ENCODE measurements around the gene RASGRF1.
"Not testable (repeated sequence)": the region's sequence is repeated elsewhere in the genome, so short reads cannot be mapped to it uniquely, and the experiment has no call there.

The RASGRF1 gene

DNA sequence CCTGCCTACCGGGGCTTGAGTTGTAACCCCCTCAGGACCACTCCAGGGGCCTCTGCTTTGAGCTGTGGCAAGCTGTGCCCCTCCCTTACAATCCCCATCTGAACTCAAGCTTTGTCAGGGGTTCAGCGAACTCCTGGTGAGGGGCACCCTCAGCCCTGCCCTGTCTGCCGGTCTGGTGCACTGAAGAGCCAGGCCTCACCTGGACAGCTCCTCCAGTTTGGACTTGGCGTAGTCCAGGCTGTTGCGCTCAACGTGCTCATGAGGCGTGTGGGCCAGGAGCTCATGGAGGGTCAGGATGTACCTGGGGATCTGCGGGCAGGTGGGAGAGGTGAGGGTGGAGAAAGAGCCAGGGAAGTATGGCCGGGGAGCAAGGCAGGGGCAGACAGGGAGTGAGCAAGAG is 59.4 kb downstream of the RASGRF1 start:
- no peak for DNase-seq (ENCODE audit: low read depth)
- no peak overlapping the region for H3K4me3 ChIP-seq (ENCODE audit: low read depth, low read length)
- TF ChIP-seq CTCF (IDR thresholded peaks at IDR 0.05; ENCODE audit: low read depth, low read length, missing control alignments) = no peak
- in situ Hi-C loops (cut with HindIII; ENCODE audit: low sequenced_read_pairs) = no loop called here

DNA sequence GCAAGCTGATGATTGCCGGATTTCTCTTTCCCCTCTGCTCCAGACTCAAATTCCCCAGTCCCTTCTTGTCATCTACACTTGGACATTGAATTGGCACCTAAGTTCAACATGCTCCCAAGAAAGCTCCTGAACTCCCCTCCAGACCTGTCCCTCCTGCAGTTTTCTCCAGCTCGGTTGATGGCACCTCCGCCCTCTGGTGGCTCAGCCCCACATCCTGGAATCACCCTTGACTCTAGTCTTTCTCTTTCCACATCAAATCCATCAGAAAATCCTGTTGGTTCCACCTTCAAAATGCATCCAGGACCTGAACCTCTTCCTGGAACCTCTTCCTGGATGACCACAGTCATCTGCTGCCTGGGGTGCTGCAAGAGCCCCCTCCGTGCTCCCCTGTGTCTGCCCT is 60.1 kb downstream of the RASGRF1 start:
- in situ Hi-C loops (cut with HindIII; ENCODE audit: low sequenced_read_pairs) = no loop called here
- DNase-seq (ENCODE audit: low read depth) = no peak
- H3K4me3 ChIP-seq (ENCODE audit: low read depth, low read length) = no peak overlapping the region
- TF ChIP-seq CTCF (IDR thresholded peaks at IDR 0.05; ENCODE audit: low read depth, low read length, missing control alignments) = no peak

- in situ Hi-C loops (cut with HindIII; ENCODE audit: low sequenced_read_pairs) = no loop called here
- no peak overlapping the region for H3K4me3 ChIP-seq (ENCODE audit: low read depth, low read length)
- no peak for DNase-seq (ENCODE audit: low read depth)
- peak; percentile 81 for TF ChIP-seq CTCF (IDR thresholded peaks at IDR 0.05; ENCODE audit: low read depth, low read length, missing control alignments)
These were observed 62.1 kb downstream of the RASGRF1 start for GRCh38 chr15:79028411-79028964.

DNA sequence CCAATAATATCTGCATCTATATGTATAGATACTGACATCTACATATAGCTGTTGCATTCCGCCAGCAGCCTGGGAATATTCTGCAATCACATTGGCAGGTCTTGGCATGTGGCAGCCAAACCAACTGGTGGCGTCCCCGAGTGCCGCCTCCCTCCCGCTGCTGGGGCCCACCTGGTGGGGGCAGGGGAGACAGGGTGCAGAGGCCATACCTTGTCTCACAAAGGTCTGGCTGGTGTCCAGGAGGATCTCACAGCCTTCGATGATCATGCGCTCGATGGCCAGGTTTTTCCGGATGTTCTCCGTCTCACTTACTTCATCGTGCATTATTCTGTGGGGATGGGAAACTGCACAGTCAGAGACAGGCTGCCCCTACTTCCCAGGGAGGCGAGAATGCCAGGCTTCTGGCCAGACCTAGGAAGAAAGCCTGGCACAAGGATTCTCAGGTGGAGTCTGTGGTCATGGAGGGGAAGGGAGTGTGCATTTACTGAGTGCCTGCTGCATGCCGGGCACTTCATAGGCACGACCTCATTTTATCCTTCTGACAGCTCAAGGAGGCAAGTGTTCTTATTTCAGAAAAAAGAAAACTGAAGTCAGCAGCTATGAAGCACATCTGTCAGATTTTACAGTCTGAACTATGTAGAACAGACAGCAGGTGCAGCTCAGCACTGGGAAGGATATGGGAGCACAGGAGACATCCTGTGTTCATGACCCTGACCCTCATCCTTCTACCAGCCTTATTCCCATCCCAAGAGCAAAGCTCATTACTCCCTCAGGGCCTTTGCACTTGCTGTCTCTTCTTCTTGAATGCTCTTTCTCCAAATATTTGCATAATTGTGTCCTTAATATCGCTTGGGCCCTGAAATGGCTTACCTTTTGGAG is 62.8 kb downstream of the RASGRF1 start:
- no peak for TF ChIP-seq CTCF (IDR thresholded peaks at IDR 0.05; ENCODE audit: low read depth, low read length, missing control alignments)
- no peak for DNase-seq (ENCODE audit: low read depth)
- no peak overlapping the region for H3K4me3 ChIP-seq (ENCODE audit: low read depth, low read length)
- in situ Hi-C loops (cut with HindIII; ENCODE audit: low sequenced_read_pairs) = no loop called here

DNA sequence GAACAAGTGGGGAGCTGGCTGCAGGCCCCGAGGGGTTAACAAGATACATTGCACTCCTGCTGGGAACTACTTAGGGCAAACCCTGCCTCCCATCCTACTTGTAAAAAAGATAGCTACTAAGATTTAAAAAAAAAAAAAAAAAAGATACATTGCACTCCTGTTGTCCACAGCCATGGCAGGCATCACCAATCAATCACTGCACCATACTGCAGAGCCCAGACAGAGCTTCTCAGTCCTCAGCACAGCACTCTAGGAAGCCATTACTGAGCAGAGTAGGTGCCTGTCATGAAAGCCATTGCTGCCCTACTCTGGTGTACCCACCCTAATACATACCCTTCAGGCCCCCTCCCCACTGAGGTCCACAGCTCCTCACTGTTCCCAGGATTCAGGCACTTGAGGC is 64.8 kb downstream of the RASGRF1 start:
- no peak for TF ChIP-seq CTCF (IDR thresholded peaks at IDR 0.05; ENCODE audit: low read depth, low read length, missing control alignments)
- in situ Hi-C loops (cut with HindIII; ENCODE audit: low sequenced_read_pairs) = no loop called here

DNA sequence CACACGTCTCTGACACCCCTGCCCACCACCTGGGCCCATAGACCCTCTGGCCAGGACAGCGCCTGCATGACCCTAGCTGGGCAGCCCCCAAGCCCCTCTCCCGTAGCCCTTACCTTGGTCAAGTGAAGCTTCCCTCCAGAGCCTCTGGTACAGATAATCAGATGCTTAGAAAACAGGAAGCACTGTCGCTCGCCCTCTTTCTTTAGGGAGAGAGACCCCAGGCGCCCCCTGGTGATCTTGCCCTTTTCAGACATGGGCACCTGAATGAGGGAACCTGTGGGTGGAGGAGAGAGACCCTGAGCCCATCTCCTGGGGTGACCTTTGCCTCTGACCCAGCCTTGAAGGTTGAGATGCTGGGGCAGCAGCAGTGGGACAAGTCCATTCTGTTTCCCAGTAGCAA is 65.4 kb downstream of the RASGRF1 start:
- DNase-seq (ENCODE audit: low read depth) = no peak
- no peak for TF ChIP-seq CTCF (IDR thresholded peaks at IDR 0.05; ENCODE audit: low read depth, low read length, missing control alignments)
- in situ Hi-C loops (cut with HindIII; ENCODE audit: low sequenced_read_pairs) = no loop called here
- no peak overlapping the region for H3K4me3 ChIP-seq (ENCODE audit: low read depth, low read length)

More for the DNA sequence above, 64.8 kb downstream of the RASGRF1 start:
- DNase-seq (ENCODE audit: low read depth) = no peak
- no peak overlapping the region for H3K4me3 ChIP-seq (ENCODE audit: low read depth, low read length)

GRCh38 chr15:79024493-79024892 is 66.1 kb downstream of the RASGRF1 start:
- in situ Hi-C loops (cut with HindIII; ENCODE audit: low sequenced_read_pairs); H3K4me3 ChIP-seq (ENCODE audit: low read depth, low read length); DNase-seq (ENCODE audit: low read depth): not testable (repeated sequence)

Data from astrocyte of the cerebellum (primary cell).